HEK293 (cell line): ENCODE data around the gene SLC38A3.

ENCODE experiments used
- CTCF ChIA-PET: fragments of 350-600 bp; formaldehyde crosslinking; extraction: SDS; loops from one replicate; lab custom pipeline; 2021; ENCODE audit warnings: antibody characterized with exemption; lab: Yijun Ruan, JAX
- POLR2A ChIA-PET: fragments of 300-600 bp; formaldehyde crosslinking; extraction: SDS; loops from one replicate; lab custom pipeline; 2020; ENCODE audit warnings: antibody characterized with exemption, inconsistent platforms; lab: Yijun Ruan, JAX
- H3K27ac ChIP-seq: fragments of 200-500 bp; sonication (Bioruptor generic); 2 replicates; pipeline ENCODE4 v1.5.1; 2014; ENCODE audit warnings: low read depth, low read length, control low read depth, inconsistent platforms; ENCODE audit errors: extremely low read depth
- H3K36me3 ChIP-seq, 2 experiments: fragments of 200-500 bp in 1 of 2; sonication (Bioruptor generic) in 1 of 2; 1 replicate in 1 of 2; 2 replicates in 1 of 2; pipeline ENCODE4 v1.5.1; 2014 to 2017; ENCODE audit warnings: inconsistent platforms in 2 of 2, low read length in 2 of 2; ENCODE audit not compliant: control insufficient read depth in 2 of 2, insufficient read depth in 1 of 2
- H3K4me1 ChIP-seq: fragments of 200-500 bp; sonication (Bioruptor generic); 2 replicates; pipeline ENCODE4 v1.5.1; 2014; ENCODE audit warnings: mild to moderate bottlenecking, low read length, inconsistent platforms; ENCODE audit not compliant: control insufficient read depth, insufficient read depth
- H3K4me3 ChIP-seq: 2 replicates; pipeline ENCODE4 v1.5.1; 2011; ENCODE audit warnings: low read depth, mild to moderate bottlenecking, control low read depth, low read length, moderate library complexity
- H3K9me3 ChIP-seq: fragments of 200-500 bp; sonication (Bioruptor generic); 2 replicates; pipeline ENCODE4 v1.5.1; 2014; ENCODE audit warnings: low read depth, low read length, inconsistent platforms; ENCODE audit not compliant: control insufficient read depth, insufficient read depth
- FEZF1 ChIP-seq: fragments of 450-650 bp; formaldehyde crosslinking; IDR thresholded peaks from 2 replicates; pipeline ENCODE4 v1.5.1; 2016; ENCODE audit warnings: missing biosample characterization, missing genetic modification characterization
- KLF8 ChIP-seq: fragments of 450-650 bp; formaldehyde crosslinking; IDR thresholded peaks from 2 replicates; pipeline ENCODE4 v1.5.1; 2016; ENCODE audit warnings: missing biosample characterization, missing genetic modification characterization
- PRDM6 ChIP-seq: fragments of 450-650 bp; formaldehyde crosslinking; IDR thresholded peaks from 2 replicates; pipeline ENCODE4 v1.5.1; 2017; ENCODE audit warnings: missing biosample characterization, missing genetic modification characterization
- ZBTB26 ChIP-seq: fragments of 450-650 bp; formaldehyde crosslinking; optimal IDR thresholded peaks from 2 replicates; pipeline ENCODE3; 2016; ENCODE audit warnings: missing biosample characterization, mild to moderate bottlenecking, missing genetic modification characterization
- ZFHX2 ChIP-seq: fragments of 450-650 bp; formaldehyde crosslinking; conservative IDR thresholded peaks from 2 replicates; pipeline ENCODE4 v1.5.1; 2016; ENCODE audit warnings: missing biosample characterization, missing genetic modification characterization
- ZFP3 ChIP-seq: fragments of 450-650 bp; formaldehyde crosslinking; IDR thresholded peaks from 2 replicates; pipeline ENCODE4 v1.5.1; 2016; ENCODE audit warnings: low read depth, missing biosample characterization, missing genetic modification characterization
- ZNF121 ChIP-seq: fragments of 450-650 bp; formaldehyde crosslinking; IDR thresholded peaks from 2 replicates; pipeline ENCODE4 v1.5.1; 2016; ENCODE audit warnings: missing biosample characterization, missing genetic modification characterization
- ZNF19 ChIP-seq: fragments of 450-650 bp; formaldehyde crosslinking; IDR thresholded peaks from 2 replicates; pipeline ENCODE4; 2016; ENCODE audit warnings: missing biosample characterization, missing genetic modification characterization, low read depth
- ZNF221 ChIP-seq: fragments of 450-650 bp; formaldehyde crosslinking; IDR thresholded peaks from 2 replicates; pipeline ENCODE4 v1.5.1; 2017; ENCODE audit warnings: missing biosample characterization, missing genetic modification characterization, borderline replicate concordance
- ZNF24 ChIP-seq: fragments of 450-650 bp; formaldehyde crosslinking; IDR thresholded peaks from 2 replicates; pipeline ENCODE4 v1.5.1; 2016; ENCODE audit warnings: missing biosample characterization, missing genetic modification characterization
- ZNF302 ChIP-seq: fragments of 450-650 bp; formaldehyde crosslinking; IDR thresholded peaks from 2 replicates; pipeline ENCODE4 v1.5.1; 2016; ENCODE audit warnings: missing biosample characterization, missing genetic modification characterization, low read depth
- ZNF350 ChIP-seq: fragments of 450-650 bp; formaldehyde crosslinking; IDR thresholded peaks from 2 replicates; pipeline ENCODE4 v1.5.0; 2017; ENCODE audit warnings: missing biosample characterization, mild to moderate bottlenecking, missing genetic modification characterization
- ZNF354C ChIP-seq: fragments of 450-650 bp; formaldehyde crosslinking; IDR thresholded peaks from 2 replicates; pipeline ENCODE4 v1.5.1; 2016; ENCODE audit warnings: missing biosample characterization, missing genetic modification characterization, low read depth, borderline replicate concordance
- ZNF394 ChIP-seq: fragments of 450-650 bp; formaldehyde crosslinking; IDR thresholded peaks from 2 replicates; pipeline ENCODE4 v1.5.1; 2016; ENCODE audit warnings: missing biosample characterization, missing genetic modification characterization, mild to moderate bottlenecking, moderate library complexity, borderline replicate concordance
- ZNF48 ChIP-seq: fragments of 450-650 bp; formaldehyde crosslinking; IDR thresholded peaks from 2 replicates; pipeline ENCODE4 v1.5.1; 2016; ENCODE audit warnings: missing biosample characterization, missing genetic modification characterization
- ZNF513 ChIP-seq: fragments of 450-650 bp; IDR thresholded peaks from 2 replicates; pipeline ENCODE4 v1.5.1; 2018; ENCODE audit warnings: missing biosample characterization, missing genetic modification characterization
- ZNF530 ChIP-seq: fragments of 450-650 bp; formaldehyde crosslinking; IDR thresholded peaks from 2 replicates; pipeline ENCODE4 v1.5.1; 2016; ENCODE audit warnings: low read depth, missing biosample characterization, missing genetic modification characterization
- ZNF571 ChIP-seq: fragments of 450-650 bp; formaldehyde crosslinking; IDR thresholded peaks from 2 replicates; pipeline ENCODE4 v1.5.0; 2017; ENCODE audit warnings: missing biosample characterization, missing genetic modification characterization
- ZNF626 ChIP-seq: fragments of 450-650 bp; sonication (Bioruptor Pico); formaldehyde crosslinking; IDR thresholded peaks from 2 replicates; pipeline ENCODE4 v1.5.1; 2018; ENCODE audit warnings: missing biosample characterization, missing genetic modification characterization, inconsistent platforms
- ZNF658 ChIP-seq: fragments of 450-650 bp; formaldehyde crosslinking; IDR thresholded peaks from 2 replicates; pipeline ENCODE4; 2016; ENCODE audit warnings: missing biosample characterization, missing genetic modification characterization
- ZNF768 ChIP-seq: fragments of 450-650 bp; formaldehyde crosslinking; IDR thresholded peaks from 2 replicates; pipeline ENCODE4 v1.5.1; 2018; ENCODE audit warnings: missing biosample characterization, mild to moderate bottlenecking, missing genetic modification characterization
- ZNF776 ChIP-seq: fragments of 450-650 bp; formaldehyde crosslinking; IDR thresholded peaks from 2 replicates; pipeline ENCODE4 v1.5.0; 2017; ENCODE audit warnings: missing biosample characterization, missing genetic modification characterization, borderline replicate concordance
- ZNF792 ChIP-seq: fragments of 450-650 bp; formaldehyde crosslinking; IDR thresholded peaks from 2 replicates; pipeline ENCODE4 v1.5.1; 2016; ENCODE audit warnings: missing biosample characterization, missing genetic modification characterization
- TF ChIP-seq, protein P1 (sequence below): fragments of 450-650 bp; formaldehyde crosslinking; IDR thresholded peaks from 2 replicates; pipeline ENCODE4 v1.5.1; 2016; ENCODE audit warnings: missing biosample characterization, missing genetic modification characterization

SLC38A3 gene

DNA sequence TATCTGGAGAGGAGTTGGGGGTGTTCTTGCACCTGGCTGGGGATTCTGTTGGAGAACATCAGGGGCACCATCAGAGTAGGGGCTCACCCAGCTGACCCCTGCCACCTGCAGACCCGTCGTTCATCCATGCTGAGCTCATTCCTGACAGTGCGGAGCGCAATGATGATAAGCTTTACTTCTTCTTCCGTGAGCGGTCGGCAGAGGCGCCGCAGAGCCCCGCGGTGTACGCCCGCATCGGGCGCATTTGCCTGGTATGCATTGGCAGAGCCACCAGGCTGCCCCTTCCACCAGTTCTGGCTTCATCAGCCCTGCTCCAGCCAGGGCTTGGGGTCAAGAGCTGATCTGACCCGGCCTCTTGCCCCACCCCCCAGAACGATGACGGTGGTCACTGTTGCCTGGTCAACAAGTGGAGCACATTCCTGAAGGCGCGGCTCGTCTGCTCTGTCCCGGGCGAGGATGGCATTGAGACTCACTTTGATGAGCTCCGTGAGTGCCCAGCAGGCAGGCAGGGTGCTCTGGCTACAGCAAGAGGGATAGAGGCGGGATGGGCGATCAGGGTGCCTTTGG lies 22.5 kb upstream of the SLC38A3 start (continued):
- TF ChIP-seq ZNF350 (tag by site-specific recombination) (no peak), ZNF394 (no peak), ZNF19 (tag by site-specific recombination) (no peak), ZNF530 (tag by site-specific recombination) (no peak), ZNF121 (no peak), ZNF24 (tag by site-specific recombination) (no peak), ZNF626 (tag by site-specific recombination) (no peak), ZNF776 (tag by site-specific recombination) (no peak), ZNF221 (tag by site-specific recombination) (no peak)

- no peaks in the 10 kb centered on the region for H3K9me3 ChIP-seq
- no peak overlapping the region for H3K27ac ChIP-seq
- TF ChIP-seq ZNF354C (tag by site-specific recombination) = no peak
- no peak for TF ChIP-seq ZNF658 (tag by site-specific recombination)
- no peak for TF ChIP-seq FEZF1 (tag by site-specific recombination)
- H3K36me3 ChIP-seq = peaks cover 0 to 51% of the 10 kb centered on the region in 2 experiments; a peak in 1 of 3 replicates
- ChIA-PET POLR2A (no interaction called here), CTCF (no interaction called here)
- H3K4me3 ChIP-seq = no peak overlapping the region
- H3K4me1 ChIP-seq = no peaks in the 10 kb centered on the region
Observed at GRCh38 chr3:50183755-50184154, 21.3 kb upstream of the SLC38A3 start.

GRCh38 chr3:50184242-50184978 lies 20.7 kb upstream of the SLC38A3 start:
- no peak overlapping the region for H3K4me3 ChIP-seq
- peaks cover 0 to 51% of the 10 kb centered on the region in 2 experiments; a peak in 1 of 3 replicates for H3K36me3 ChIP-seq
- no peaks in the 10 kb centered on the region for H3K9me3 ChIP-seq
- CTCF ChIA-PET = interaction anchor here (1.0 kb wide), 1 partner anchor 10 kb away, joined by 3 read pairs; no protein-coding TSS in a partner anchor
- no peak overlapping the region for H3K27ac ChIP-seq
- no peaks in the 10 kb centered on the region for H3K4me1 ChIP-seq
- POLR2A ChIA-PET = no interaction called here
- TF ChIP-seq ZNF48 (no peak), KLF8 (tag by site-specific recombination) (no peak), ZFP3 (no peak), ZNF768 (tag by site-specific recombination) (no peak), ZNF792 (tag by site-specific recombination) (no peak), ZFHX2 (tag by site-specific recombination) (no peak), ZNF513 (no peak), PRDM6 (tag by site-specific recombination) (no peak), ZNF571 (tag by site-specific recombination) (no peak), ZBTB26 (tag by site-specific recombination) (no peak), ZNF302 (tag by site-specific recombination) (no peak)
- TF ChIP-seq, protein P1, sequence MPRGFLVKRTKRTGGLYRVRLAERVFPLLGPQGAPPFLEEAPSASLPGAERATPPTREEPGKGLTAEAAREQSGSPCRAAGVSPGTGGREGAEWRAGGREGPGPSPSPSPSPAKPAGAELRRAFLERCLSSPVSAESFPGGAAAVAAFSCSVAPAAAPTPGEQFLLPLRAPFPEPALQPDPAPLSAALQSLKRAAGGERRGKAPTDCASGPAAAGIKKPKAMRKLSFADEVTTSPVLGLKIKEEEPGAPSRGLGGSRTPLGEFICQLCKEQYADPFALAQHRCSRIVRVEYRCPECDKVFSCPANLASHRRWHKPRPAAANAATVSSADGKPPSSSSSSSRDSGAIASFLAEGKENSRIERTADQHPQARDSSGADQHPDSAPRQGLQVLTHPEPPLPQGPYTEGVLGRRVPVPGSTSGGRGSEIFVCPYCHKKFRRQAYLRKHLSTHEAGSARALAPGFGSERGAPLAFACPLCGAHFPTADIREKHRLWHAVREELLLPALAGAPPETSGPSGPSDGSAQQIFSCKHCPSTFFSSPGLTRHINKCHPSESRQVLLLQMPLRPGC (tag by site-specific recombination) = no peak
